NOMO-1 treated with dmso at 0.1 percent for 144 hours (cell line): Measurements from ENCODE around the gene FAM13C.
"Not testable (repeated sequence)": the region's sequence is repeated elsewhere in the genome, so short reads cannot be mapped to it uniquely, and the experiment has no call there.

Source experiments
- DNase-seq: peaks from one replicate; lab custom pipeline; 2025; ENCODE audit not compliant: unreplicated experiment; lab: John Stamatoyannopoulos, UW

Gene FAM13C

GRCh38 chr10:59362144-59362958, at the start of gene FAM13C:
FAM13C (minus strand) TSS chr10:59362549; CDS start chr10:59362460, 89 bp downstream.
- no peak for DNase-seq

GRCh38 chr10:59405235-59405634, 42.9 kb upstream of the FAM13C start:
- DNase-seq, result no peak

DNA sequence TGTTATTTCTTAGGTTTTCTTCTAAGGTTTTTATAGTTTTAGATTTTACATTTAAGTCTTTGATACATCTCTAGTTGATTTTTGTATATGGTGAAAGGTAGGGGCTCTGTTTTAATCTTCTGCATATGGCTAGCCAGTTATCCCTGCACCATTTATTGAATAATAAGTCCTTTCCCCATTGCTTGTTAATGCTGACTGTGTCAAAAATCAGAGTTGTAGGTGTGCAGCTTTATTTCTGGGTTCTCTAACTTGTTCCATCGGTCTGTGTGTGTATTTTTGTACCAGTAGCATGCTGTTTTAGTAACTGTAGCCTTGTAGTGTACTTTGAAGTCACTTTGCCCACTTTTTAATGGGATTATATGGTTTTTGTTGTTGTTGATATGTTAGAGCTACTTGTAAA, 37.9 kb upstream of the FAM13C start:
- DNase-seq, result no peak

GRCh38 chr10:59399329-59399728, 37.0 kb upstream of the FAM13C start:
- not testable (repeated sequence) for DNase-seq

- DNase-seq, result no peak
Measured at GRCh38 chr10:59397961-59398360, 35.6 kb upstream of the FAM13C start.

- no peak for DNase-seq
Measured at GRCh38 chr10:59395984-59396383, 33.6 kb upstream of the FAM13C start.

DNA sequence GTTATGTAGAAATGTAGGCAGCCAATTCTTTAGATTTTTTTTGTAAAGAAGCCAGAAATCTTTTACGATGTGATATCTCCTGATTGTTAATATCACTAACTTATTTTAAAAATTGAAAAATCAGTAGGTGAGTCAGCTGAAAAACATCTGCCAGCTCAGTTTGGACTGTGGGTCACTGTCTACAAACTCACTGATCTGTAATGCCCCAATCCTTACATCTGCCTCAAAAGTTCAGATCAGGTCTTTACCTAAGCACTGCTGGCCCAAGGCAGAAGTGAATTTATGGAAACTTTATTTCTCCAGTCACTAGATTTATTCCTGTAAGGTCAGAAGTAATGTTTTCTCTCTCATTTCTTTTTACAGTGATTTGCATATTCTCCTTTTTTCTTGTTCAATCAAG, 31.0 kb upstream of the FAM13C start:
- no peak for DNase-seq

GRCh38 chr10:59391060-59391459, 28.7 kb upstream of the FAM13C start:
- no peak for DNase-seq

- no peak for DNase-seq
Measured at GRCh38 chr10:59388671-59388976, 26.3 kb upstream of the FAM13C start.

DNA sequence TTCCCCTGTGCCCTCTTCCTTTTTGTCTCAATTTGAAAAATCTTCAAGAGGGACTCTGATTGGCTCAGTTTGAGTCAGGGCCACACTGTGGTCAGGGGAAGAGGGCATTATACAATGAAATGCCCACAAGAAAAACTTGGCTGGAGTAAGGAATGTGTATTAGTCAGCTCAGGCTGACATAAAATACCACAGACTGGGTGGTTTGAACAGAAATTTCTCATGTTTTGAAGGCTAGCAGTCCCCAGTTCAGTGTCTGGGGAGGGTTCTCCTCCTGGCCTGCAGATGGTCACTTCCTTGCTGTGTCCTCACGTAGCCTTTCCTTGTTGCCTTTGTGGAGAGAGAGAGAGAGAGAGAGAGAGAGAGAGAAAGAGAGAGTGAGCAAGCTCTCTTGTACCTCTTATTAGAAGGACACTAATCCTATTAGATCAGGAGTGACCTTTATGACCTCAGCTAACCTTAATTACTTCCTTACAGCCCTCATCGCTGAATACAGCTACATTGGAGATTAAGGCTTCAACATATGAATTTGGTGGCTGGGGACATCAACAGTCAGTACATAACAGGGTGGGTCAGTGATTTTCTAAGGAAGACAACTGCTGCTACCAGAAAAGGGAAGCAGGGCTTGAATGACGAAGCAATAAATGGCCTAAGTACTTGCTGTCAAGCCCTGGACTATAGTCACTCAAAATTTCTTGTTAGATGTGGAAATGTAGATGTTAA, 25.8 kb upstream of the FAM13C start:
- peak; percentile 0 for DNase-seq

GRCh38 chr10:59384761-59385160, 22.4 kb upstream of the FAM13C start:
- no peak for DNase-seq

- DNase-seq, result no peak
Measured at GRCh38 chr10:59383908-59384307, 21.6 kb upstream of the FAM13C start.

- DNase-seq, result no peak
Measured at GRCh38 chr10:59383436-59383835, 21.1 kb upstream of the FAM13C start.

DNA sequence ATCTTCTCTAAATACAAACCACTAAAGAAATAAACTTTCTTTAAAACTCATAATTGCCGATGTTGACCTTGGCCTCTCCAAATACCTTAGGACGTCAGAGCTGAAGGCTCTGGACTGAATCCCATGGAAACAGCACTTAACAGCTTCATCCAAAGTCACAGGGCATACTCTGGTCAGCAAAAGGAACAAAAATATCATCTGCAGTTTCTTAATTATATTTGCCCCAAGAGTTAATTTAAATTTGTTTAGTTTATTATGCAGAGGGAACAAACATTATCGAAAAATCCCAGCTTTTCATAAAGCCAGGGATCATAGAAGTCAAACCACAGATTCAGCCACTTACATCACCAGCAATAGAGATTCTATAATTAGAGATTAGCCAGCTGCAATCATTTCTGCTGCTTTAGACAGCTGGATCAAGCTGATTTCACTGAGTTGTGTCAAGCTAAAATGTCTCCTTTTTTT, 20.5 kb upstream of the FAM13C start:
- no peak for DNase-seq

GRCh38 chr10:59381687-59382086, 19.3 kb upstream of the FAM13C start:
- DNase-seq, result no peak

DNA sequence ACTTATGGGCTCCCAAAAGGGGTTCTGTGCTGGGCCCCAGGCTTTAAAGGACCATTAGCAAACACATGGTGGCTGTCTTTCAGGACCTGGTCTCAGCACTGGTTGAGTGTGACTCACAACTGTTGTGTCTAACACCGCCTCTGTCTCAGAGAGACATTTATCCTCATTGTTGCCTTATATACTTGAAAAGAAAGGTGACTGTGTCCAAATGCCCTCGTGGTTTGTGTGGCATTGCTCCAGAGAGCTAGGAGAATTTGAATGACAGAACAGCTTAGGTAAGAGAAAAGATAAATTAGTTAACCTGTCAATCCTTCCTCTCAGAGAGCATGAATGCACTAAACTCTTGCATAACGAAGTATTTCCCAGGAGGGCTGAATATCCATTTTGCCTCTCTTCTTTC, 14.5 kb upstream of the FAM13C start:
- DNase-seq, result no peak

- no peak for DNase-seq
Measured at GRCh38 chr10:59375990-59376389, 13.6 kb upstream of the FAM13C start.

GRCh38 chr10:59374916-59375315, 12.6 kb upstream of the FAM13C start:
- no peak for DNase-seq

DNA sequence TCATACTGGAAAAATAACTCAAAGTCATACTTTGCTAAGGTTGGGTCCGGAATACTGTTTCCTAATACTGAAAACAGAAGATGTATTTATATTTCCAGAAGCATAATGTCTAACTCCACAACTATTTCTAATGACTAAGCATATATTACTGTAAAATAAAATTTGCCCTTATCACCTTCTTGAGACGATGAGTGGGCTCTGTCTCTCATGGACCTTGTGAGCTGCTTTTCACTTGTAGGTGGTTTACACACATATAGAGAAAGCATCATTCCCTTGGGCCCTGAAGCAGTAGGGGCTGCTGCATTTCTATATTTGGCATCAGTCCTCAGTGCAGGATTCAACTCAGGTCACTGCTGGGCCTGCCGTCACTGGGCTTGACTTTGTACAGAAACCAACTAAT, 10.7 kb upstream of the FAM13C start:
- no peak for DNase-seq

DNA sequence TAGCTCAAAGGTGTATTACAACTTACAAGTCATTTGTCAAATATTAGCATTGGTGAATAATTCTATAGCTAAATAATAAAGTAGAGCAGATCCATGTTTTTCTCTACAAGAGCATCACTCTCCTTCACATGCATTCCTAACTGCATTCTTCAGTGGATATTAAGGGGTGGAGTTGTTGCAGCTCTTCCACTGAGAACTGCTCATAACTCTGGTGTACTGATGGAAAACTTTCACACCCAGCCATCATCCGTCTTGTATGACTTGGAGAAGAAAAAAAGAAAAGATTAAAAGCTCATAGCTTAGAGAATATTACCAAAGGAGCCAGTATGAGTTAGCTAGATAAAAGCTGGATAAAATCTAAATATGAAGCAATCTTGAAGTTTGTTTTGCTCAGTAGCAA, 10.2 kb upstream of the FAM13C start:
- DNase-seq, result no peak

DNA sequence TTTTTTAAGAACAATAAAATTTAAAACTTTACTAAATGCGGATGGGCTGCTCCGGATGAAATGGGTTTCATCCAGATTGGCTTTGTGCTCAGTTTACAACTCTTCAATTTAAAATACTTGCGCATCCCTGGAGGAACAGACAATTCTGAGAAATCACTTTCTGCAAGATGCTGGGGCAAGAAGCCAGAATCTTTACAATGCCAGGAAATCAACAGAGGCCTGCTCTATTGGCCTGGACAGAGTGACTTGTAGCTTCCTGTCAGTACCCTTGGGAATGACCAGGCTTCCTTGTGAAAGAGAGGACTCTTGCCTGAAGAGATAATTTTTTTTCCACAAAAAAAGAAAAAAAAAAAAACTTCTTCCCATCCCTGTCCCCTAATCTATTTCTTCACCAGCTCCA, 3.9 kb upstream of the FAM13C start:
- DNase-seq, result no peak

GRCh38 chr10:59363446-59363958, 1.2 kb upstream of the FAM13C start:
- no peak for DNase-seq
